GM21367 (cell line): ENCODE results near the gene DBF4.

Source experiments
- ATAC-seq: cut with Tn5 transposase; IDR thresholded peaks from one replicate; pipeline ENCODE4 v1.9.1; 2021; ENCODE audit not compliant: unreplicated experiment

Gene DBF4

DNA sequence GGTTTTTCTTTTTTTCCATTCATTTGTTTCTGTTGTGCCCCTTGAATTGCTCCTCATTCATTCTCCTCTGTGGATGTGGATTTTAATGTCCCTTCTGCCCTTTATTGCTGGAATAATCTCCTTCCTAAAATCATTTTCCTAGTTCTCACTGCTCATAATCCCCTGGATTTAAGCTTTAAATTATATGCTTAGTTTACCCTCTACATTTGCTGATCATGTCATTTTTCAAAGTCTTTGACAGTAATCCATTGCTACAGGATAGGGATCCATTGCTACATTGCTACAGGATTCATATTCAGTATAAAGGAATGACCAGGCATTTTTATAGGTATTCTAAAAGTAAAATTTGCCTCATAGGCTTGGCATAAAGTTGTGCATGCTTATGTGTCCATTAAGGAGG is 72.1 kb downstream of the DBF4 start:
- no peak for ATAC-seq
